ENCODE measurements around the gene PTCRA. TPM values are rescaled to one million over a fixed set of nuclear protein-coding genes. Genes with fewer than 3 reads are reported as not detected.
A peak's percentile ranks its signal among the peaks of the same experiment; 100 is the strongest.
"Not testable (repeated sequence)": the region's sequence is repeated elsewhere in the genome, so short reads cannot be mapped to it uniquely, and the experiment has no call there.

PTCRA gene
- total and polyA plus RNA-seq, 4 donors: 0.37 to 5.5 (median 4.0) TPM

DNA sequence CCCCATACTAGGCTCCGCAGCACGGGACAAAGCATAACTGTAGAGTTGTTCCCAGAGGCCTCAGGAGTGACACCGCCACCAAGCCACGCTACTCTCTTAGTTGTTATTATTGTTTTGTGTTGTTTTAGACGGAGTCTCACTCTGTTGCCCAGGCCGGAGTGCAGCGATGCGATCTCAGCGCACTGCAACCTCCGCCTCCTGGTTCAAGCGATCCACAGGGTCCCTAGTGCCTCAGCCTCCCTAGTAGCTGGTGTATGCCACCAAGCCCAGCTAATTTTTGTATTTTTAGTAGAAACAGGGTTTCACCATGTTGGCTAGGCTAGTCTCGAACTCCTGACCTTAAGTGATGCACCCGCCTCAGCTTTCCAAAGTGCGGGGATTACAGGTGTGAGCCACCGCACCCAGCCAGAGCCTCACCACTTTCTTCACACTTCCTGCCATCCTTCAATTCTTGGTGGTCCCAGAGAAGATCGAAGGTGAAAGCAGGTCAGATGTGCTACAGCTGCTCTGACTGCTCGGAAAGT is 24.6 kb upstream of the PTCRA start:
- ATAC-seq (ENCODE audit: insufficient read depth, low FRiP score): no peak
- WGBS, 2 donors: 38 to 47% methylated on average over 17 of the region's 17 CpGs
- Histone ChIP-seq H3K4me1 (ENCODE audit: control insufficient read depth in 5 of 5, insufficient read depth in 5 of 5, low read length in 5 of 5) (peaks cover 0 to 7% (median 0%) of the 10 kb centered on the region in 5 donors), H3K27ac (ENCODE audit: low read depth in 1 of 2, low read length in 1 of 2) (peak overlapping the region; percentile 47 to 98), H3K27me3 (ENCODE audit: control insufficient read depth in 3 of 3, insufficient read depth in 3 of 3, low read length in 2 of 3) (no peaks in the 10 kb centered on the region), H3K36me3 (ENCODE audit: control insufficient read depth in 4 of 4, insufficient read depth in 4 of 4, low read length in 4 of 4) (peaks cover 0 to 1% (median 0%) of the 10 kb centered on the region in 4 donors), H3K9me3 (ENCODE audit: control insufficient read depth in 4 of 4, insufficient read depth in 3 of 4, low read length in 3 of 4) (no peaks in the 10 kb centered on the region), H3K9ac (ENCODE audit: insufficient read depth in 1 of 2, low read length in 2 of 2) (peak overlapping the region; percentile 12 to 71), H3K4me3 (peak overlapping the region; percentile 17)
- no peak for DNase-seq
- TF ChIP-seq, protein P1, sequence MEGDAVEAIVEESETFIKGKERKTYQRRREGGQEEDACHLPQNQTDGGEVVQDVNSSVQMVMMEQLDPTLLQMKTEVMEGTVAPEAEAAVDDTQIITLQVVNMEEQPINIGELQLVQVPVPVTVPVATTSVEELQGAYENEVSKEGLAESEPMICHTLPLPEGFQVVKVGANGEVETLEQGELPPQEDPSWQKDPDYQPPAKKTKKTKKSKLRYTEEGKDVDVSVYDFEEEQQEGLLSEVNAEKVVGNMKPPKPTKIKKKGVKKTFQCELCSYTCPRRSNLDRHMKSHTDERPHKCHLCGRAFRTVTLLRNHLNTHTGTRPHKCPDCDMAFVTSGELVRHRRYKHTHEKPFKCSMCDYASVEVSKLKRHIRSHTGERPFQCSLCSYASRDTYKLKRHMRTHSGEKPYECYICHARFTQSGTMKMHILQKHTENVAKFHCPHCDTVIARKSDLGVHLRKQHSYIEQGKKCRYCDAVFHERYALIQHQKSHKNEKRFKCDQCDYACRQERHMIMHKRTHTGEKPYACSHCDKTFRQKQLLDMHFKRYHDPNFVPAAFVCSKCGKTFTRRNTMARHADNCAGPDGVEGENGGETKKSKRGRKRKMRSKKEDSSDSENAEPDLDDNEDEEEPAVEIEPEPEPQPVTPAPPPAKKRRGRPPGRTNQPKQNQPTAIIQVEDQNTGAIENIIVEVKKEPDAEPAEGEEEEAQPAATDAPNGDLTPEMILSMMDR (IDR thresholded peaks at IDR 0.05; ENCODE audit: control extremely low read depth, extremely low read depth): no peak

GRCh38 chr6:42894041-42894828 is 21.6 kb upstream of the PTCRA start:
- not testable (repeated sequence) for ATAC-seq (ENCODE audit: insufficient read depth, low FRiP score); H3K27me3 ChIP-seq (ENCODE audit: control insufficient read depth in 3 of 3, insufficient read depth in 3 of 3, low read length in 2 of 3); H3K9me3 ChIP-seq (ENCODE audit: control insufficient read depth in 4 of 4, insufficient read depth in 3 of 4, low read length in 3 of 4); H3K4me3 ChIP-seq; DNase-seq; H3K36me3 ChIP-seq (ENCODE audit: control insufficient read depth in 4 of 4, insufficient read depth in 4 of 4, low read length in 4 of 4); H3K9ac ChIP-seq (ENCODE audit: insufficient read depth in 1 of 2, low read length in 2 of 2); H3K4me1 ChIP-seq (ENCODE audit: control insufficient read depth in 5 of 5, insufficient read depth in 5 of 5, low read length in 5 of 5); H3K27ac ChIP-seq (ENCODE audit: low read depth in 1 of 2, low read length in 1 of 2)
- 43 to 59% methylated on average over 19 of the region's 19 CpGs for WGBS, 2 donors

DNA sequence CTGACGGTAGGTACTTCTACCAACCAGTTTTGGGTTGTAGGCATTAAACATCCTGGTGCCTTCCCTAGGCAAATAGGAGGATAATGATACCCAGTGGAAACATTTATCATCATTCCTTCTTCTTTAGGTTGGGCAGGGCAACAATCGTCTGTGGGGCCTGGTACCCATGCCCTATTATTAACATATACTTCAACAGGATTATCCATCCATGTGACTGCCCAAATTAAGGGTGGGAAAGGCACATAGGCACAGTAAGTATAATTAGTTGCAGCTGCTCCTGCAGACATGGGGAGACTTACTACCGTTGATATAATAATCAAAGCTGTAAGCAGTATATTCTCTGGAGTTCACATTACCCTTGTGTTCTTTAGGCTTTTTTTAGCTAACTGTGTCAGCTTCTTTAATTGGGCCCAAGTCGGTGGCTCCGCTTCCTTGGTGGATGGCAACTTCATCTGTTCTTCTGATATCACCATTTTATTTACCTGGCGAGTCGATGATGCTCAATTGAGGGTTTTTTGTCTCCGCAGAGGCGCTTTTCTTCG is 19.6 kb upstream of the PTCRA start:
- Histone ChIP-seq H3K9me3 (ENCODE audit: control insufficient read depth in 4 of 4, insufficient read depth in 3 of 4, low read length in 3 of 4) (no peaks in the 10 kb centered on the region), H3K27me3 (ENCODE audit: control insufficient read depth in 3 of 3, insufficient read depth in 3 of 3, low read length in 2 of 3) (no peaks in the 10 kb centered on the region), H3K36me3 (ENCODE audit: control insufficient read depth in 4 of 4, insufficient read depth in 4 of 4, low read length in 4 of 4) (no peaks in the 10 kb centered on the region), H3K4me3 (no peak overlapping the region), H3K9ac (ENCODE audit: insufficient read depth in 1 of 2, low read length in 2 of 2) (no peak overlapping the region), H3K27ac (ENCODE audit: low read depth in 1 of 2, low read length in 1 of 2) (no peak overlapping the region), H3K4me1 (ENCODE audit: control insufficient read depth in 5 of 5, insufficient read depth in 5 of 5, low read length in 5 of 5) (peaks cover 0 to 14% (median 0%) of the 10 kb centered on the region in 5 donors)
- TF ChIP-seq, protein P1 (IDR thresholded peaks at IDR 0.05; ENCODE audit: control extremely low read depth, extremely low read depth): no peak
- ATAC-seq (ENCODE audit: insufficient read depth, low FRiP score) (no peak), DNase-seq (no peak)
- 85 to 86% methylated on average over 10 of the region's 10 CpGs for whole genome bisulfite sequencing, 2 donors

- Histone ChIP-seq H3K9ac (ENCODE audit: insufficient read depth in 1 of 2, low read length in 2 of 2) (no peak overlapping the region), H3K4me3 (no peak overlapping the region), H3K4me1 (ENCODE audit: control insufficient read depth in 5 of 5, insufficient read depth in 5 of 5, low read length in 5 of 5) (peaks cover 0 to 32% (median 2%) of the 10 kb centered on the region in 5 donors), H3K27me3 (ENCODE audit: control insufficient read depth in 3 of 3, insufficient read depth in 3 of 3, low read length in 2 of 3) (no peaks in the 10 kb centered on the region), H3K27ac (ENCODE audit: low read depth in 1 of 2, low read length in 1 of 2) (no peak overlapping the region), H3K9me3 (ENCODE audit: control insufficient read depth in 4 of 4, insufficient read depth in 3 of 4, low read length in 3 of 4) (no peaks in the 10 kb centered on the region), H3K36me3 (ENCODE audit: control insufficient read depth in 4 of 4, insufficient read depth in 4 of 4, low read length in 4 of 4) (no peaks in the 10 kb centered on the region)
- ATAC-seq (ENCODE audit: insufficient read depth, low FRiP score) (no peak), DNase-seq (peak; percentile 63 to 81 (median 76))
- TF ChIP-seq, protein P1 (IDR thresholded peaks at IDR 0.05; ENCODE audit: control extremely low read depth, extremely low read depth): peak; percentile 75
- WGBS, 2 donors: 10% methylated on average over 10 of the region's 10 CpGs
Measured at GRCh38 chr6:42898891-42899361, 16.9 kb upstream of the PTCRA start.
